ENCODE results near the gene SIAH1.

- no peak for TF ChIP-seq CTCF (IDR thresholded peaks at IDR 0.05; ENCODE audit: insufficient read depth, low read length, poor library complexity, severe bottlenecking)
- no peak for TF ChIP-seq EZH2phosphoT487 (conservative IDR thresholded peaks at IDR 0.05; ENCODE audit: low read length)
These were observed 54.9 kb downstream of the SIAH1 start for GRCh38 chr16:48330189-48330840.
